ENCODE data around the gene CEP57L1. TPM values are rescaled to one million over a fixed set of nuclear protein-coding genes. Genes with fewer than 3 reads are reported as not detected.
"Not testable (repeated sequence)": the region's sequence is repeated elsewhere in the genome, so short reads cannot be mapped to it uniquely, and the experiment has no call there.

Gene CEP57L1
- total RNA-seq, 1 experiment from 2014 or later: 13.2 TPM

DNA sequence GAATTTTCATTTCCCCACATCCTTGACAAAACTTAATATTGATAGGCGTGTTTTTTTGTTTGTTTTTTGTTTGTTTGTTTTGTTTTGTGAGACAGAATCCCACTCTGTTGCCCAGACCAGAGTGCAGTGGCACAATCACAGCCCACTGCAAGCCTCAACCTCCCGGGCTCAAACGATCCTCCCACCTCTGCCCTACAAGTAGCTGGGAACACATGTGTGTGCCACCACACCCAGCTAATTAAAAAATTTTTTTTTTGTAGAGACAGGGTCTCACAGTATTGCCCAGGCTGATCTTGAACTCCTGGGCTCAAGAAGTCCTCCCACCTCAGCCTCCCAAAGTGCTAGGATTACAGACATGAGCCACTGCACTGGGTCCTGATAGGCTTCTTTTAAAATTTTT is 9.2 kb downstream of the CEP57L1 start:
- no TSS peak for BruUV-seq (replicated peaks)
- no peak for TF ChIP-seq CTCF (IDR thresholded peaks at IDR 0.05; ENCODE audit: unreplicated experiment)
- Mint-ChIP-seq H3K4me1 (ENCODE audit: low read depth, unreplicated experiment) (no peaks in the 10 kb centered on the region), H3K4me3 (ENCODE audit: low read depth, unreplicated experiment) (no peak overlapping the region), H3K36me3 (ENCODE audit: insufficient read depth, unreplicated experiment) (no peaks in the 10 kb centered on the region), H3K9me3 (ENCODE audit: low read depth, unreplicated experiment) (no peaks in the 10 kb centered on the region), H3K27me3 (ENCODE audit: unreplicated experiment) (no peaks in the 10 kb centered on the region), H3K27ac (ENCODE audit: unreplicated experiment) (no peak overlapping the region)
- intact Hi-C loops (cut with micrococcal nuclease; ENCODE audit: unreplicated experiment): loop anchor here (5.0 kb wide), 1 partner anchor 58 kb away; no protein-coding TSS in a partner anchor
- no peak for DNase-seq
- CTCF ChIA-PET: no interaction called here

- intact Hi-C loops (cut with micrococcal nuclease; ENCODE audit: unreplicated experiment): no loop called here
- DNase-seq: no peak
- Mint-ChIP-seq H3K4me1 (ENCODE audit: low read depth, unreplicated experiment) (no peaks in the 10 kb centered on the region), H3K27me3 (ENCODE audit: unreplicated experiment) (no peaks in the 10 kb centered on the region), H3K27ac (ENCODE audit: unreplicated experiment) (no peak overlapping the region), H3K9me3 (ENCODE audit: low read depth, unreplicated experiment) (no peaks in the 10 kb centered on the region), H3K36me3 (ENCODE audit: insufficient read depth, unreplicated experiment) (no peaks in the 10 kb centered on the region), H3K4me3 (ENCODE audit: low read depth, unreplicated experiment) (no peak overlapping the region)
- BruUV-seq (replicated peaks): no TSS peak
- CTCF ChIA-PET: no interaction called here
- TF ChIP-seq CTCF (IDR thresholded peaks at IDR 0.05; ENCODE audit: unreplicated experiment): no peak
Measured at GRCh38 chr6:109105681-109106080, 10.4 kb downstream of the CEP57L1 start.

DNA sequence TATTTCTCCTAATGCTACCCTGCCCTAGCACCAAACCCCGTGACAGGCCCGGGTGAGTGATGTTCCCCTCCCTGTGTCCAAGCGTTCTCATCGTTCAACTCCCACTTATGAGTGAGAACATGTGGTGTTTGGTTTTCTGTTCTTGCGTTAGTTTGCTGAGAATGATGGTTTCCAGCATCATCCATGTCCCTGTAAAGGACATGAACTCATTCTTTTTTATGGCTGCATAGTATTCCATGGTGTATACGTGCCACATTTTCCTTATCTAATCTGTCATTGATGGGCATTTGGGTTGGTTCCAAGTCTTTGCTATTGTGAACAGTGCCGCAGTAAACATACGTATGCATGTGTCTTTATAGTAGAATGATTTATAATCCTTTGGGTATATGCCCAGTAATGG is 14.4 kb downstream of the CEP57L1 start:
- H3K4me3 Mint-ChIP-seq (ENCODE audit: low read depth, unreplicated experiment); H3K27me3 Mint-ChIP-seq (ENCODE audit: unreplicated experiment); H3K9me3 Mint-ChIP-seq (ENCODE audit: low read depth, unreplicated experiment); H3K4me1 Mint-ChIP-seq (ENCODE audit: low read depth, unreplicated experiment); CTCF ChIA-PET; DNase-seq; BruUV-seq (replicated peaks); H3K36me3 Mint-ChIP-seq (ENCODE audit: insufficient read depth, unreplicated experiment); intact Hi-C loops (cut with micrococcal nuclease; ENCODE audit: unreplicated experiment); H3K27ac Mint-ChIP-seq (ENCODE audit: unreplicated experiment): not testable (repeated sequence)

DNA sequence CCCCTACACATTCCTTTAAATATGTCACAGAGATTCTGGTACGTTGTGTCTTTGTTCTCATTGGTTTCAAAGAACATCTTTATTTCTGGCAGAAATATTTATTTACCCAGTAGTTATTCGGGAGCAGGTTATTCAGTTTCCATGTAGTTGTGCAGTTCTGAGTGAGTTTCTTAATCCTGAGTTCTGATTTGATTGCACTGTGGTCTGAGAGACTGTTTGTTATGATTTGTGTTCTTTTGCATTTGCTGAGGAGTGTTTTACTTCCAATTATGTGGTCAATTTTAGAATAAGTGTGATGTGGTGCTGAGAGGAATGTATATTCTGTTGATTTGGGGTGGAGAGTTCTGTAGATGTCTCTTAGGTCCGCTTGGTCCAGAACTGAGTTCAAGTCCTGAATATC is 17.4 kb downstream of the CEP57L1 start:
- DNase-seq; H3K9me3 Mint-ChIP-seq (ENCODE audit: low read depth, unreplicated experiment); CTCF ChIA-PET; BruUV-seq (replicated peaks); H3K4me3 Mint-ChIP-seq (ENCODE audit: low read depth, unreplicated experiment); H3K27ac Mint-ChIP-seq (ENCODE audit: unreplicated experiment); intact Hi-C loops (cut with micrococcal nuclease; ENCODE audit: unreplicated experiment); H3K27me3 Mint-ChIP-seq (ENCODE audit: unreplicated experiment); H3K4me1 Mint-ChIP-seq (ENCODE audit: low read depth, unreplicated experiment); H3K36me3 Mint-ChIP-seq (ENCODE audit: insufficient read depth, unreplicated experiment): not testable (repeated sequence)

- Mint-ChIP-seq H3K4me3 (ENCODE audit: low read depth, unreplicated experiment) (no peak overlapping the region), H3K27ac (ENCODE audit: unreplicated experiment) (no peak overlapping the region), H3K27me3 (ENCODE audit: unreplicated experiment) (no peaks in the 10 kb centered on the region), H3K9me3 (ENCODE audit: low read depth, unreplicated experiment) (no peaks in the 10 kb centered on the region), H3K4me1 (ENCODE audit: low read depth, unreplicated experiment) (no peaks in the 10 kb centered on the region), H3K36me3 (ENCODE audit: insufficient read depth, unreplicated experiment) (no peaks in the 10 kb centered on the region)
- TF ChIP-seq CTCF (IDR thresholded peaks at IDR 0.05; ENCODE audit: unreplicated experiment): no peak
- no peak for DNase-seq
- CTCF ChIA-PET: no interaction called here
- no TSS peak for BruUV-seq (replicated peaks)
- intact Hi-C loops (cut with micrococcal nuclease; ENCODE audit: unreplicated experiment): no loop called here
Measured at GRCh38 chr6:109117346-109118035, 22.2 kb downstream of the CEP57L1 start.

Measured in Calu3 (cell line).